ENCODE data around the gene MCUB. TPM values are rescaled to one million over a fixed set of nuclear protein-coding genes. Genes with fewer than 3 reads are reported as not detected.
A peak's percentile ranks its signal among the peaks of the same experiment; 100 is the strongest.

MCUB gene
- polyA plus RNA-seq, 1 donor from 2014 or later: 3.9 TPM

GRCh38 chr4:109730619-109731545 lies 170.8 kb downstream of the MCUB start:
- H3K27me3 ChIP-seq (ENCODE audit: insufficient read depth, low read depth, low read length): no peaks in the 10 kb centered on the region
- peaks cover 3% of the 10 kb centered on the region for H3K79me2 ChIP-seq (replicated peaks; ENCODE audit: insufficient read depth, low read length)
- TF ChIP-seq EP300 (conservative IDR thresholded peaks at IDR 0.05; ENCODE audit: poor library complexity, severe bottlenecking) (no peak), EZH2 (IDR thresholded peaks at IDR 0.05; ENCODE audit: borderline replicate concordance, insufficient read depth, low read length, poor library complexity, severe bottlenecking) (no peak), TAF1 (IDR thresholded peaks at IDR 0.05; ENCODE audit: low read depth) (no peak), REST (IDR thresholded peaks at IDR 0.05; ENCODE audit: borderline replicate concordance) (no peak), RAD21 (conservative IDR thresholded peaks at IDR 0.05) (no peak), POLR2AphosphoS5 (IDR thresholded peaks at IDR 0.05) (no peak), MXI1 (conservative IDR thresholded peaks at IDR 0.05; ENCODE audit: poor library complexity, severe bottlenecking) (no peak)
- no peaks in the 10 kb centered on the region for H3K9me2 ChIP-seq (ENCODE audit: insufficient read depth, low read length)
- H4K20me1 ChIP-seq (ENCODE audit: insufficient read depth): no peaks in the 10 kb centered on the region
- peak overlapping the region; percentile 62 for H3K4me2 ChIP-seq (ENCODE audit: low read length)
- H3K9me3 ChIP-seq (ENCODE audit: low read length): no peaks in the 10 kb centered on the region
- no peaks in the 10 kb centered on the region for H3F3A ChIP-seq (ENCODE audit: insufficient read depth, low read length, poor library complexity, severe bottlenecking)
- H3K9ac ChIP-seq (ENCODE audit: low read length): no peak overlapping the region
- no peaks in the 10 kb centered on the region for H3K36me3 ChIP-seq (ENCODE audit: insufficient read depth, low read length)
- H3K4me3 ChIP-seq (ENCODE audit: low read length): peak overlapping the region; percentile 73
- no peak overlapping the region for H3K27ac ChIP-seq (ENCODE audit: low read length)
- H2AFZ ChIP-seq (ENCODE audit: low read depth, low read length): peak overlapping the region; percentile 56

DNA sequence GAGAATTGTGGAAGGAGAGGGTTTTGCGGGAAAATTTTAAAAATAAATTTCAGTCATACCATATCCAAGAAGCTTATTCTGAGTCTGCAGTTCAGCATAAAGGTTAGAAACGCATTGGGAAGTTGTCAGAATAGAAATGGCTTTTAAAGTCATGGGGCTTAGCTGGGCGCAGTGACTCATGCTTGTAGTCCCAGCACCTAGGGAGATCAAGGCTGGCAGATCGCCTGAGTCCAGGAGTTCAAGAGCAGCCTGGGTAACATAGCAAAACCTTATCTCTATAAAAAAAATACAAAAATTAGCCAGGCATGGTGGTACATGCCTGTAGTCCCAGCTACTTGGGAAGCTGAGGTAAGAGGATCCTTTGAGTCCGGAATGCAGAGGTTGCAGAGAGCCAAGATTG lies 173.7 kb downstream of the MCUB start:
- H3K36me3 ChIP-seq (ENCODE audit: insufficient read depth, low read length): no peaks in the 10 kb centered on the region
- H3K79me2 ChIP-seq (replicated peaks; ENCODE audit: insufficient read depth, low read length): no peaks in the 10 kb centered on the region
- H3K9me3 ChIP-seq (ENCODE audit: low read length): no peaks in the 10 kb centered on the region
- H3K4me2 ChIP-seq (ENCODE audit: low read length): no peak overlapping the region
- no peak for TF ChIP-seq CTCF (IDR thresholded peaks at IDR 0.05; ENCODE audit: poor library complexity, severe bottlenecking)
- TF ChIP-seq POLR2AphosphoS5 (IDR thresholded peaks at IDR 0.05): no peak
- TF ChIP-seq MXI1 (conservative IDR thresholded peaks at IDR 0.05; ENCODE audit: poor library complexity, severe bottlenecking): no peak
- no peak for TF ChIP-seq EP300 (conservative IDR thresholded peaks at IDR 0.05; ENCODE audit: poor library complexity, severe bottlenecking)
- no peak for TF ChIP-seq REST (IDR thresholded peaks at IDR 0.05; ENCODE audit: borderline replicate concordance)
- TF ChIP-seq TAF1 (IDR thresholded peaks at IDR 0.05; ENCODE audit: low read depth): no peak
- no peak for TF ChIP-seq SMC3 (conservative IDR thresholded peaks at IDR 0.05; ENCODE audit: poor library complexity)
- TF ChIP-seq RAD21 (conservative IDR thresholded peaks at IDR 0.05): no peak
- no peak for TF ChIP-seq EZH2 (IDR thresholded peaks at IDR 0.05; ENCODE audit: borderline replicate concordance, insufficient read depth, low read length, poor library complexity, severe bottlenecking)
- H3K9ac ChIP-seq (ENCODE audit: low read length): no peak overlapping the region
- H4K20me1 ChIP-seq (ENCODE audit: insufficient read depth): no peaks in the 10 kb centered on the region
- no peak overlapping the region for H2AFZ ChIP-seq (ENCODE audit: low read depth, low read length)
- H3K9me2 ChIP-seq (ENCODE audit: insufficient read depth, low read length): no peaks in the 10 kb centered on the region
- no peak overlapping the region for H3K27ac ChIP-seq (ENCODE audit: low read length)
- H3F3A ChIP-seq (ENCODE audit: insufficient read depth, low read length, poor library complexity, severe bottlenecking): no peaks in the 10 kb centered on the region
- H3K4me3 ChIP-seq (ENCODE audit: low read length): no peak overlapping the region
- no peaks in the 10 kb centered on the region for H3K27me3 ChIP-seq (ENCODE audit: insufficient read depth, low read depth, low read length)

Measured in neural cell (in vitro differentiated cells).